Thyroid gland (tissue), 4 donors: Measurements from ENCODE around the gene LMAN2L.

ENCODE experiments used
- POLR2A ChIP-seq, 2 donors: fragments of 450-650 bp; IDR thresholded peaks; one replicate each; pipeline ENCODE4 v1.6.1; 2017; ENCODE audit warnings: antibody characterized with exemption in 2 of 2, mild to moderate bottlenecking in 2 of 2, moderate library complexity in 1 of 2
- TF ChIP-seq, protein P1 (sequence below), 6 experiments: fragments of 200-600 bp in 3 of 6; fragments of 450-650 bp in 3 of 6; sonication (generic) in 3 of 6; IDR thresholded peaks; one replicate each; pipeline ENCODE4 v1.5.1; 2016 to 2019; ENCODE audit warnings: antibody characterized with exemption in 6 of 6, mild to moderate bottlenecking in 2 of 6, inconsistent platforms in 1 of 6, moderate library complexity in 1 of 6

DNA sequence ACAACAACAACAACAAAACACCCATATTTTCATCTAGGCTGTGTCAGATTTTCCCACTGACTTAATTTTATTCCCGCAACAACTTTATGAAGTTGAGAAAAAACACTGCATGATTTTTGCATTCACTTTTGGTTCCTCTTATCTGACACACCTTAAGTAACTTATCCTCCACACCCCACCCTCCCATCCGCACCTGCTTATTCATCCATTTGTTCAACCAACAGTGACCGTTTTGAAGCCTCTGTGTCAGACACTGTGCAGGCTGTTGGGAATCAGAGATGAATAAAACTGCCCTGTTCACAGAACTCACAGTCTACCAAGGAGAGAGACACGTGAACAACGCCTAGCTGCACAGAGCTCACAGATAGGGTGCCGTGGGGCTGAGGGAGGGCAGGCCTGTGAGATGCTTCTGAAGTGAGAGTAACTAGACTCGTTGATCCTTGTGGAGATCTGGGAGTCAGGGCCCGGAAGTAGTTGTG, 28.3 kb upstream of the LMAN2L start:
- no peak for TF ChIP-seq POLR2A (IDR thresholded peaks at IDR 0.05)
- TF ChIP-seq, protein P1, sequence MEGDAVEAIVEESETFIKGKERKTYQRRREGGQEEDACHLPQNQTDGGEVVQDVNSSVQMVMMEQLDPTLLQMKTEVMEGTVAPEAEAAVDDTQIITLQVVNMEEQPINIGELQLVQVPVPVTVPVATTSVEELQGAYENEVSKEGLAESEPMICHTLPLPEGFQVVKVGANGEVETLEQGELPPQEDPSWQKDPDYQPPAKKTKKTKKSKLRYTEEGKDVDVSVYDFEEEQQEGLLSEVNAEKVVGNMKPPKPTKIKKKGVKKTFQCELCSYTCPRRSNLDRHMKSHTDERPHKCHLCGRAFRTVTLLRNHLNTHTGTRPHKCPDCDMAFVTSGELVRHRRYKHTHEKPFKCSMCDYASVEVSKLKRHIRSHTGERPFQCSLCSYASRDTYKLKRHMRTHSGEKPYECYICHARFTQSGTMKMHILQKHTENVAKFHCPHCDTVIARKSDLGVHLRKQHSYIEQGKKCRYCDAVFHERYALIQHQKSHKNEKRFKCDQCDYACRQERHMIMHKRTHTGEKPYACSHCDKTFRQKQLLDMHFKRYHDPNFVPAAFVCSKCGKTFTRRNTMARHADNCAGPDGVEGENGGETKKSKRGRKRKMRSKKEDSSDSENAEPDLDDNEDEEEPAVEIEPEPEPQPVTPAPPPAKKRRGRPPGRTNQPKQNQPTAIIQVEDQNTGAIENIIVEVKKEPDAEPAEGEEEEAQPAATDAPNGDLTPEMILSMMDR (IDR thresholded peaks at IDR 0.05): no peak
